A549 treated with CpdA at 1 μM for 4 hours (cell line): ENCODE data around the gene E2F8. TPM values are rescaled to one million over a fixed set of nuclear protein-coding genes. Genes with fewer than 3 reads are reported as not detected.

Experiments used
- total RNA-seq: library from RNA; stranded (reverse); fragments of 200-300 nt; extraction: Qiagen RNA extraction; gene quantifications from 5 replicates; pipeline ENCODE4 v1.2.3, GENCODE V29; 2022; ENCODE audit warnings: low read depth

The E2F8 gene, protein sequence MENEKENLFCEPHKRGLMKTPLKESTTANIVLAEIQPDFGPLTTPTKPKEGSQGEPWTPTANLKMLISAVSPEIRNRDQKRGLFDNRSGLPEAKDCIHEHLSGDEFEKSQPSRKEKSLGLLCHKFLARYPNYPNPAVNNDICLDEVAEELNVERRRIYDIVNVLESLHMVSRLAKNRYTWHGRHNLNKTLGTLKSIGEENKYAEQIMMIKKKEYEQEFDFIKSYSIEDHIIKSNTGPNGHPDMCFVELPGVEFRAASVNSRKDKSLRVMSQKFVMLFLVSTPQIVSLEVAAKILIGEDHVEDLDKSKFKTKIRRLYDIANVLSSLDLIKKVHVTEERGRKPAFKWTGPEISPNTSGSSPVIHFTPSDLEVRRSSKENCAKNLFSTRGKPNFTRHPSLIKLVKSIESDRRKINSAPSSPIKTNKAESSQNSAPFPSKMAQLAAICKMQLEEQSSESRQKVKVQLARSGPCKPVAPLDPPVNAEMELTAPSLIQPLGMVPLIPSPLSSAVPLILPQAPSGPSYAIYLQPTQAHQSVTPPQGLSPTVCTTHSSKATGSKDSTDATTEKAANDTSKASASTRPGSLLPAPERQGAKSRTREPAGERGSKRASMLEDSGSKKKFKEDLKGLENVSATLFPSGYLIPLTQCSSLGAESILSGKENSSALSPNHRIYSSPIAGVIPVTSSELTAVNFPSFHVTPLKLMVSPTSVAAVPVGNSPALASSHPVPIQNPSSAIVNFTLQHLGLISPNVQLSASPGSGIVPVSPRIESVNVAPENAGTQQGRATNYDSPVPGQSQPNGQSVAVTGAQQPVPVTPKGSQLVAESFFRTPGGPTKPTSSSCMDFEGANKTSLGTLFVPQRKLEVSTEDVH
- total RNA-seq: 5.8 to 6.9 TPM (median 6.4 TPM) in 5 replicates

DNA sequence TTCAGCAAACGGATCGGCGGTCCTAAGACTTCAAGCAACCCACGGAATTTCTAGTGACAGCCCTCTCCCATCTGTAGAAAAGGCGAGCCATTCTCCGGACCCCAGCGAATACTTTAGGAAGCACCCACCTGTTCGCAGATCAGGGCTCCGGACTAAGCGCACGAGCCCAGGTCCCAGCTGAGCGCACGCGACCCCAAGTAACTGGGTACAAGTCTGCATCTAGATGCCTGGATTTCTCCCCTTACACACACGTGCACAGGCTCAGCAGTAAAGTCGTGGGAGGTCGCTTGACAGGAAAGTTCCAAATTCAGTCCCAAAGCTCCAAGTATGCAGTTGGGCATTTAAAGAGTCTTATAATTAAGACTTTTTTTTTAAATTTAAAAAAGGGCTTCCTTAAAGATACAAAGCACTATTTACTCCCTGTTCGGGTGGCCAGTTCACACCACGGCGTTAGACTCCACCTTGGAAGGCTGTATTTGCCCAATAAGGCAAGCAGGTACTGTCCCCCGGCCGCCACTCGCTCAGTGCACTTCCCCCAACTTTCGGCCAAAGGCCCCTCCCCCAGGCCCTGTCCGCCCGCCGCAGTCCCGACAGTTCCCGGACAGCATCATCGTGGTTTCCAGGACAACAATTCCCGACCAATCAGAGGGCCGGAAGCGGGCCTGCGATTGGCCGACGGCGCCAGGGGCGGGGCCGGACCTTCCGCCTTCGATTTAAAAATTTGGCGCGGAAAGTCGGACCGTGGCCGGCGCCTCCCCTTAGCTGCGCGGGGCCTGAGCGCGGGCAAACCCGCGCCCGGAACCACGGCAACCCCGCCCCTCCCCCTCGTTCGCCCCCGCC lies at the start of gene E2F8:
TSS of gene E2F8 (minus strand) at position 526 of the 840 bp plus-strand sequence. CDS start 824 bp downstream, outside the sequence.

DNA sequence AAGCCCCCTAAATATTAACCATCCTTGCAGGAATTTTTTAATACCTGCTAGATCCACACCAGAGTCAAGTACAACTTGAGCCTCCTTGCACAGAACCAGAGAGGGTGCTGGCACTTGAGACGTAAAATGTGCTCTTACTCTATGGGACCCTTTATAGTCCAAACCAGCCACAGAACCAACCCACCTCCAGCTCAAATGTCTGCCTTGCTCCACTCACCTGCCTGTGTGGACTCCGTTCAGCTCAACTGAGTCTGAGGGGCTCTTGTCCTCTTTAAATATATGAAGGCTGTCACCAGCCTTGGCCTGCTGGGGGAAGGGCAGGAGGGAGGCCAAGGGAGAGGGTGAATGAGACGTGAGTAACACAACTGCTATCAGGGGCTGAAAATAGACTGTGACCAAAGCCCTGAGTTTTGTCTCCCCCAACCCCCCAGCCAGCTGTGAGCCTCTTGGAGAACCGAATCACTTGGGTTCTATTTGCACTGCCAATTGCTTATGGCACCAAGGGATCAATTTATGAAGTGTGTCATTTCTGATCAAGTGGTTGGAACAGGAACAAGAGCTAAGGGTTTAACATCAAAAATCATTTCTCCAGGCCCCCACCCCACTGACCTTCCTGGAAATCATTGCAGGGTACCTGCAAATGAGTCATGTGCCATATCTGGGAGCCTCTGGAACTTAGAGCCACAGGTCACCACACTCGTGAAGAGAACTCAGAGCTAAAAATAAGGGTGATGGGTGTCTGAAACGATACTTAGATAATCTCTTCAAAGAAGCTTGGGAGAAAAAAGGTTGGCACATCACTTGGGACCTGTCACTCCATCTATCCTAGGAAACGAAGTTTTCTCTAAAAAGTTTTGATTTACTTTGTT lies 38.8 kb downstream of the E2F8 start, which contains the start of gene CSRP3:
TSS of gene CSRP3 (minus strand) at position 247 of the 869 bp plus-strand sequence. CDS start 9,535 bp downstream, outside the sequence.

Other genes with a start within 250 kb of the E2F8 start
- not detected in 5 replicates for gene MRGPRX2, start 180.2 kb downstream of the E2F8 start, total RNA-seq
- 16.3 to 18.3 TPM (median 17.4 TPM) in 5 replicates for gene ZDHHC13, start 123.8 kb downstream of the E2F8 start, total RNA-seq
- gene CSRP3, start 39.0 kb downstream of the E2F8 start, total RNA-seq: not detected in 5 replicates